Midbrain (tissue), 1 donor: Measurements from ENCODE around the gene CNTN2.

ENCODE experiments used
- DNase-seq: peaks from one replicate; lab custom pipeline; 2025; lab: John Stamatoyannopoulos, UW

Gene CNTN2

GRCh38 chr1:205054013-205054412 lies 11.0 kb downstream of the CNTN2 start:
- no peak for DNase-seq

- DNase-seq = no peak
Observed at GRCh38 chr1:205056188-205056611, 13.2 kb downstream of the CNTN2 start.

- DNase-seq = no peak
Observed at GRCh38 chr1:205056956-205057568, 14.1 kb downstream of the CNTN2 start.

GRCh38 chr1:205057808-205058575 lies 15.0 kb downstream of the CNTN2 start:
- DNase-seq = no peak

- DNase-seq = no peak
Observed at GRCh38 chr1:205058853-205059252, 15.8 kb downstream of the CNTN2 start.

GRCh38 chr1:205059660-205060059 lies 16.6 kb downstream of the CNTN2 start:
- no peak for DNase-seq

- no peak for DNase-seq
Observed at GRCh38 chr1:205060746-205061145, 17.7 kb downstream of the CNTN2 start.

- DNase-seq = no peak
Observed at GRCh38 chr1:205061227-205061626, 18.2 kb downstream of the CNTN2 start.

GRCh38 chr1:205061665-205062069 lies 18.7 kb downstream of the CNTN2 start:
- peak; percentile 90 for DNase-seq

GRCh38 chr1:205062319-205062718 lies 19.3 kb downstream of the CNTN2 start:
- no peak for DNase-seq

- DNase-seq = no peak
Observed at GRCh38 chr1:205062895-205063294, 19.9 kb downstream of the CNTN2 start.

GRCh38 chr1:205064301-205064700 lies 21.3 kb downstream of the CNTN2 start:
- DNase-seq = no peak

- no peak for DNase-seq
Observed at GRCh38 chr1:205064741-205065316, 21.8 kb downstream of the CNTN2 start.

- no peak for DNase-seq
Observed at GRCh38 chr1:205065666-205066065, 22.7 kb downstream of the CNTN2 start.

- DNase-seq = no peak
Observed at GRCh38 chr1:205066141-205066818, 23.3 kb downstream of the CNTN2 start.

GRCh38 chr1:205067031-205067430 lies 24.0 kb downstream of the CNTN2 start:
- DNase-seq = no peak

- DNase-seq = no peak
Observed at GRCh38 chr1:205068001-205068400, 25.0 kb downstream of the CNTN2 start.

- DNase-seq = no peak
Observed at GRCh38 chr1:205068457-205069040, 25.5 kb downstream of the CNTN2 start.

- DNase-seq = no peak
Observed at GRCh38 chr1:205069371-205070125, 26.5 kb downstream of the CNTN2 start.

GRCh38 chr1:205071028-205071409 lies 28.0 kb downstream of the CNTN2 start:
- DNase-seq = no peak

GRCh38 chr1:205071801-205072200 lies 28.8 kb downstream of the CNTN2 start:
- peak; percentile 48 for DNase-seq

- no peak for DNase-seq
Observed at GRCh38 chr1:205072286-205072685, 29.3 kb downstream of the CNTN2 start.
